OCI-LY7 (cell line): Measurements from ENCODE around the gene CARD10. TPM values are rescaled to one million over a fixed set of nuclear protein-coding genes. Genes with fewer than 3 reads are reported as not detected.

Experiments
- BruUV-seq: library from RNA; stranded (reverse); fragments of 400-500 nt; replicated peaks from 2 replicates; lab custom pipeline; 2021; lab: Mats Ljungman, UMichigan
- CTCF ChIA-PET: fragments of 300-600 bp; sonication (Branson Sonifier 250); formaldehyde crosslinking; loops from one replicate; lab custom pipeline; 2022; ENCODE audit warnings: antibody characterized with exemption; ENCODE audit not compliant: unreplicated experiment; lab: Charles Lee
- POLR2A ChIA-PET: fragments of 300-600 bp; sonication (Branson Sonifier 250); formaldehyde crosslinking; loops from one replicate; lab custom pipeline; 2022; ENCODE audit warnings: antibody characterized with exemption; lab: Charles Lee
- DNase-seq: peaks from one replicate; pipeline ENCODE4 v3.0.0-alpha.2; 2015; ENCODE audit warnings: low spot score
- H2AFZ ChIP-seq: fragments of 200-600 bp; sonication (generic), shearing (Covaris generic); 2 replicates; pipeline ENCODE4 v1.6.1; 2014; ENCODE audit warnings: mild to moderate bottlenecking, antibody characterized with exemption, low read length, moderate library complexity
- H3K27ac ChIP-seq: fragments of 200-600 bp; sonication (generic); 2 replicates; pipeline ENCODE4 v1.5.1; 2014; ENCODE audit warnings: mixed run types, low read depth, mild to moderate bottlenecking, moderate library complexity, low read length, inconsistent platforms; ENCODE audit not compliant: poor library complexity, severe bottlenecking
- H3K36me3 ChIP-seq: fragments of 200-600 bp; sonication (generic); 2 replicates; pipeline ENCODE4 v1.6.1; 2014; ENCODE audit warnings: mild to moderate bottlenecking, antibody characterized with exemption, low read length, moderate library complexity, mixed read lengths; ENCODE audit not compliant: insufficient read depth
- H3K4me1 ChIP-seq: fragments of 200-600 bp; sonication (generic); 2 replicates; pipeline ENCODE4 v1.5.1; 2014; ENCODE audit warnings: mild to moderate bottlenecking, low read length; ENCODE audit not compliant: insufficient read depth, poor library complexity, severe bottlenecking
- H3K4me2 ChIP-seq: fragments of 200-600 bp; sonication (generic); 2 replicates; pipeline ENCODE4 v1.6.1; 2014; ENCODE audit warnings: mild to moderate bottlenecking, low read length
- H3K4me3 ChIP-seq: fragments of 200-600 bp; sonication (generic); 2 replicates; pipeline ENCODE4 v1.5.1; 2014; ENCODE audit warnings: mild to moderate bottlenecking, low read depth, low read length; ENCODE audit not compliant: poor library complexity, severe bottlenecking
- H3K79me2 ChIP-seq: fragments of 200-600 bp; sonication (generic); 2 replicates; pipeline ENCODE4 v1.6.1; 2016; ENCODE audit warnings: low read depth, mild to moderate bottlenecking, low read length, moderate library complexity, mixed read lengths; ENCODE audit not compliant: insufficient read depth
- H3K9me2 ChIP-seq: fragments of 200-600 bp; sonication (generic); 2 replicates; pipeline ENCODE4 v1.6.1; 2016; ENCODE audit warnings: mild to moderate bottlenecking, low read length, mixed read lengths; ENCODE audit not compliant: insufficient read depth
- H3K9me3 ChIP-seq: fragments of 200-600 bp; sonication (generic); 2 replicates; pipeline ENCODE4 v1.6.1; 2014; ENCODE audit warnings: mild to moderate bottlenecking, mixed run types, low read length, mixed read lengths
- H4K20me1 ChIP-seq: fragments of 200-600 bp; sonication (generic); 2 replicates; pipeline ENCODE4 v1.6.1; 2014; ENCODE audit warnings: mild to moderate bottlenecking, antibody characterized with exemption, low read length, moderate library complexity, mixed read lengths; ENCODE audit not compliant: insufficient read depth
- CTCF ChIP-seq: fragments of 200-600 bp; sonication (generic); conservative IDR thresholded peaks from 2 replicates; pipeline ENCODE4 v1.5.1; 2014; ENCODE audit warnings: mild to moderate bottlenecking, antibody characterized with exemption, low read length, moderate library complexity, mixed read lengths
- EZH2phosphoT487 ChIP-seq: fragments of 200-600 bp; sonication (generic); IDR thresholded peaks from 2 replicates; pipeline ENCODE4 v1.6.1; 2018; ENCODE audit warnings: low read depth, borderline replicate concordance, mild to moderate bottlenecking, mixed run types, antibody characterized with exemption, low read length, moderate library complexity, mixed read lengths
- intact Hi-C: fragments of 100-400 bp; cut with micrococcal nuclease; formaldehyde crosslinking; loops from one replicate; pipeline ENCODE4 v1.10.0; 2022; ENCODE audit not compliant: unreplicated experiment
- total RNA-seq, 2 experiments: library from RNA; depleted of rRNA in 1 of 2; stranded (reverse); fragments of >200 nt in 1 of 2; shearing (Covaris generic) in 1 of 2; gene quantifications; 2 replicates each; pipeline ENCODE4 v1.2.3, GENCODE V29; 2014 to 2022

Gene CARD10
- total RNA-seq, 2 experiments from 2014 or later = 2.8 to 4.0 TPM

GRCh38 chr22:37480387-37481346 is 38.5 kb downstream of the CARD10 start:
- Histone ChIP-seq H3K4me2 (peak overlapping the region; percentile 77), H3K36me3 (peaks cover 86% of the 10 kb centered on the region), H3K27ac (peak overlapping the region; percentile 91), H3K9me2 (no peaks in the 10 kb centered on the region), H3K79me2 (peaks cover 61% of the 10 kb centered on the region), H3K4me1 (peaks cover 73% of the 10 kb centered on the region), H3K9me3 (no peaks in the 10 kb centered on the region), H3K4me3 (peak overlapping the region; percentile 25), H2AFZ (no peak overlapping the region), H4K20me1 (0 out of 2 replicates have a peak, but pooled peaks cover 5% of the 10 kb centered on the region)
- intact Hi-C loops = no loop called here
- ChIA-PET CTCF (no interaction called here), POLR2A (no interaction called here)
- BruUV-seq = no TSS peak
- TF ChIP-seq EZH2phosphoT487 = no peak
- no peak for TF ChIP-seq CTCF
- DNase-seq = no peak

DNA sequence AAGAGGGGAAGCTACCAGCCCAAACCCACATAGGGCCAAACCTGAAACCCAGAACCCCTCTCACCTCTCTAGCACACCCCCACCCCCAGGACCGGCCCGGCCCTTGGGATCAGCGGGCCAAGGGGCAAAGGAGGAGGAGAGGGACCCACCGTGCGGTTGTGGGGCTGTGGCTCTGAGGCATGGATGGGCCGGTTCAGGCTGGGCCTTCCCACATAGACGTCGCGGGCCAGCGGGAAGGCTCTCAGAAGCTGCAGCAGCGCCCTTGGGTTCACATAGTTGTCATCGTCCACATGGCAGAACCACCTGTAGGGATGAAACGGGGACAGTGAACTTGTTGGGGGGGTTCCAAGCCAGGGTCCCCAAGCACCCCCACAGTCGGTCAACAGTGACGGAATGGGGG is 40.0 kb downstream of the CARD10 start:
- BruUV-seq = no TSS peak
- ChIA-PET CTCF (no interaction called here), POLR2A (no interaction called here)
- no peak overlapping the region for H2AFZ ChIP-seq
- H3K9me3 ChIP-seq = no peaks in the 10 kb centered on the region
- DNase-seq = no peak
- no peaks in the 10 kb centered on the region for H3K9me2 ChIP-seq
- peak overlapping the region; percentile 95 for H3K27ac ChIP-seq
- 0 out of 2 replicates have a peak, but pooled peaks cover 5% of the 10 kb centered on the region for H4K20me1 ChIP-seq
- peaks cover 47% of the 10 kb centered on the region for H3K79me2 ChIP-seq
- intact Hi-C loops = no loop called here
- H3K4me3 ChIP-seq = no peak overlapping the region
- TF ChIP-seq CTCF = no peak
- no peak for TF ChIP-seq EZH2phosphoT487
- peaks cover 87% of the 10 kb centered on the region for H3K4me1 ChIP-seq
- 0 out of 2 replicates have a peak overlapping the region, but pooled peaks have one; percentile 8 for H3K4me2 ChIP-seq
- peaks cover 94% of the 10 kb centered on the region for H3K36me3 ChIP-seq
